ENCODE results near the gene RASAL1.

RASAL1 gene, protein sequence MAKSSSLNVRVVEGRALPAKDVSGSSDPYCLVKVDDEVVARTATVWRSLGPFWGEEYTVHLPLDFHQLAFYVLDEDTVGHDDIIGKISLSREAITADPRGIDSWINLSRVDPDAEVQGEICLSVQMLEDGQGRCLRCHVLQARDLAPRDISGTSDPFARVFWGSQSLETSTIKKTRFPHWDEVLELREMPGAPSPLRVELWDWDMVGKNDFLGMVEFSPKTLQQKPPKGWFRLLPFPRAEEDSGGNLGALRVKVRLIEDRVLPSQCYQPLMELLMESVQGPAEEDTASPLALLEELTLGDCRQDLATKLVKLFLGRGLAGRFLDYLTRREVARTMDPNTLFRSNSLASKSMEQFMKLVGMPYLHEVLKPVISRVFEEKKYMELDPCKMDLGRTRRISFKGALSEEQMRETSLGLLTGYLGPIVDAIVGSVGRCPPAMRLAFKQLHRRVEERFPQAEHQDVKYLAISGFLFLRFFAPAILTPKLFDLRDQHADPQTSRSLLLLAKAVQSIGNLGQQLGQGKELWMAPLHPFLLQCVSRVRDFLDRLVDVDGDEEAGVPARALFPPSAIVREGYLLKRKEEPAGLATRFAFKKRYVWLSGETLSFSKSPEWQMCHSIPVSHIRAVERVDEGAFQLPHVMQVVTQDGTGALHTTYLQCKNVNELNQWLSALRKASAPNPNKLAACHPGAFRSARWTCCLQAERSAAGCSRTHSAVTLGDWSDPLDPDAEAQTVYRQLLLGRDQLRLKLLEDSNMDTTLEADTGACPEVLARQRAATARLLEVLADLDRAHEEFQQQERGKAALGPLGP

DNA sequence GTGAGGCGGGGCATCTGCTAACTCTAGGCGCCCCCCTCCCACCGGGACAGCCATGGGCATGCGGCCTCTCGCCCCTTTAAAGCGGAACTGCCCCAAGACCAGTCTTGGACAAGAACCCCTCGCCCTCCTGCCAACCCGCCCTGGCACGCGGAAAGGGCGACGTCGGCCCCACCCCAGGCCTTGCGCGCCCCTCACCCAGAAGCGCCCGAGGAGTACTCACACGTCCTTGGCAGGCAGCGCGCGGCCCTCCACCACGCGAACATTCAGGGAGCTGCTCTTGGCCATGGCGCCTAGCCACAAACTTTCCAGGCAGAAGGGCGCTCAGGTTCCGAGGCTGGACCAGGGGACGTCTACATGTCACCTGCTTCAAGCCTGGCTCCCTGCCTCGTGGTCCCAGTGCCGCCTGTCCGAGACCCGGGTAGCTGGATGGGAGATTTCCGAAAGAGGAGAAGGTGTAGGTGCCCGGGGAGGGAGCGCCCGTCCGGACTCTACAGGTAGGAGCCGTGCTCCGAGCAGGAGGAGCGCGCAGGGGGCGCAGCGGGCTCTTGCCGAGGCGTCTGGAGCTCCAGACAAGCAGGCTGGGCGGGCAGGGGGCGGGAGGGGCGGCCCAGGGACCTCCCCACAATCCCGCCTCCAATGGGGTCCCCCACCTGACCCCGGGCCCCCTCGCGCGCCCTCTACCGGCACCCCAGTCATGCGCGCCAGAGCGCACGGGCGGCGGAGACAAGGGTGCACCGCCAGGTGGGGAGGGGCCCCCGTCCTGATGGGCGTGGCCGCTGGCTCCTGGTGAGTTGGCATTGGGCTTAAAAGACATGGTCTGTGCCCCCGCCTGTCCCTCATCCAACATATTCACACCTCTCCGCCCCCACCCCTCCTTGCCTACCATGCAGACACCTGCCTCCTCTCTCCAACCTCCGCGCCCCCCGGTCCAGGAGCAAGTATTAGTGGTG lies at the start of gene RASAL1:
TSS of gene RASAL1 (minus strand) at position 584 of the 950 bp plus-strand sequence. CDS start at position 285, 299 bp downstream.
- in situ Hi-C loops (cut with HindIII; ENCODE audit: low sequenced_read_pairs): loop anchor here (5.0 kb wide), 1 partner anchor 73 kb away; no protein-coding TSS in a partner anchor

DNA sequence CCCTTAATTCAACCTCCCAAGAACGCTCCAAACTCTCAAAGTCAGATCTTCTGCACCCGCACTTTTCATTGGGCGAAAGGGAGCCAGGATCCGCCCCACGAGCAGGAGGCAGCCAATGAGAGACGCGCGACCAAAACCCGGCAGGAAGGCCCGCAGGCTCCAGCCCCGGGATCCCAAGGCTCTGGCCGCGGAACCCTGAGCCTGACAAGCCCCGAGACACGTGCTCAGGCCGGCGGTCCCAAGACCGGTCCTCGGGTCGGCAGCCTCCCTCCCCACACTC lies 49.3 kb upstream of the RASAL1 start:
- in situ Hi-C loops (cut with HindIII; ENCODE audit: low sequenced_read_pairs): no loop called here

DNA sequence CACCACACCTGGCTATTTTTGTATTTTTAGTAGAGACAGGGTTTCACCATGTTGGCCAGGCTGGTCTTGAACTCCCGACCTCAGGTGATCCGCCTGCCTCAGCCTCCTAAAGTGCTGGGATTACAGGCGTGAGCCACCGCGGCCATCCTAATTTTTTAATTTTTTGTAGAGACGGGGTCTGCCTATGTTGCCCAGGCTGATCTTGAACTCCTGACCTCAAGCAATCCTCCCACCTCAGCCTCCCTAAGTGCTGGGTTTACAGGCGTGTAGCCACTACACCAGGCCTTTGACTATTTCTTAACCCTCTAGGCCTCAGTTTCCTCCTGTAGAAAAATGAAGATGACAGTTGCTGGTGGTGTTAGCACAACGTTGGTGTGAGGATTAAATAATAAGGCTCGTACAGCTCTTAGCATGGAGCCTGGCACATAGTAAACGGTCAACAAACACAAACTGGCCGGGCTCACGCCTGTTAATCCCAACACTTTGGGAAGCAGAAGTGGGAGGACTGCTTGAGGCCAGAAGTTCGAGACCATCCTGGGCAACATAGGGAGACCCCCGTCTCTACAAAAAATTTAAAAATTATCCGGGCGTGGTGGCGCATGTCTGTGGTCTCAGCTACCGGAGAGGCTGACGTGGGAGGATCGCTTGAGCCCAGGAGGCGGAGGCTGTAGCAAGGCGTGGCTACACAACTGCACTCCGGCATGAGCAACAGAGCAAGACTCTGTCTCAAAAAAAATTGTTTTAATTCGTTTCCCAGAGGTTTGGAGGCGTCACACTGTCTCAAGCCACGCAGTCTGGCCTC lies 48.7 kb upstream of the RASAL1 start:
- in situ Hi-C loops (cut with HindIII; ENCODE audit: low sequenced_read_pairs): no loop called here

DNA sequence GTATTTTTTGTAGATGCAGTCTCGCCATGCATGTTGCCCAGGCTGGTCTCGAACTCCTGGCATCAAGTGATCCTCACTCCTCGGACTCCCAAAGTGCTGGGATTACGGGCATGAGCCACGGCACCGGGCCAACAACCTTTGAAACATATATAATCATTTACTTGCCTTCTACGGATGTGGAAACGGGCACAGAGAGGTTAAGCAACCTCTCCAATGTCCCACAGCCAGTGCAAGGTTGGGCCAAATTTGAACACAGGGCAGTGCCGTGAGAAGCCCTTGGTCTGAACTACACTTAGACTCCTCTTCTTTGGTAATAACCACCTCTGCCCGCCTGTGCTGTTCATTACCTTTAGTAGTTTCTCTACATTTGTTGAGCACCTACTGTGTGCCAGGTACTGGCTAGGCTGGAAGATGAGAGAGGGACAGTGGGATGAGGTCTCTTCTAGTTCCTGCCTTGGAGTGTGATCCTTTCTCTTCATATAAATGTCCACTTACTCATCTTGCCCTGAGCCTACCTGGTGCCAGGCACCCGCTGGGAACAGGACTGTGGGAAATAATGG lies 47.5 kb upstream of the RASAL1 start:
- in situ Hi-C loops (cut with HindIII; ENCODE audit: low sequenced_read_pairs): no loop called here

DNA sequence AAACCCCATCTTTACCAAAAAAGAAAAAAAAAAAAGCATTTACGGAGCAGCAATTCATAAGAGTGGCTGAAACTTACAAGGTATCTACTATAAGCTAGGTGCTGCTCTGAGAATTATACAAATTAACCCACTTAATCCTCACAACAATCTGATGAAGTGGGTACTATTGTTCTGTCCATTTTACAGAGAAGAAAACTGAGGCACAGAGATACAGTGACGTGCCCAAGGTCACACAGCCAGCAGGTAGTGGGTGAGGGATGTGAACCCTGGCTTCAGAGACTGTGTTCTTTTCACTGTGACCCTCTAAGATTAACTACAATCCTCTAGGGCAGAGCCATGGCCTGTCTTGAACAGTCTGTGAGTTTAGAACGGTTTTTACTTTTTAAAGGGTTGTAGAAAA lies 46.4 kb upstream of the RASAL1 start:
- in situ Hi-C loops (cut with HindIII; ENCODE audit: low sequenced_read_pairs): no loop called here

DNA sequence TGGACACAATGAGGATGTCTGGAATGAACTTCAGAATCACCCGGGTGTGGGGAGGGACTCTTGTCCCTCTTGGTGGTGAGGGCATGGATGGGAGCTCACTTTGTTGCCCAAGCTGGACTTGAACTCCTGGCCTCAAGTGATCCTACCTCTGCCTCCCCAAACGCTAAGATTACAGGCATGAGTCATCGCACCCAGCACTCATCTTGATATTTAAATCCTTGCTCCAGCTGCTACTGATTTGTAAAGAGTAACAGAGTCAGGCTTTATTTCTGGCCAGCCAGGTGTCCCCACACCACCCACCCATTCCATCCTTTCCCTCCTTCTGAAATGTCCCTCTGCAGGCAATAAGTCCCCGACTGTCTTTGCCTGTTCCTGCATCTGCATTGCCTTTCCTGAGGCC lies 44.8 kb upstream of the RASAL1 start:
- in situ Hi-C loops (cut with HindIII; ENCODE audit: low sequenced_read_pairs): no loop called here

DNA sequence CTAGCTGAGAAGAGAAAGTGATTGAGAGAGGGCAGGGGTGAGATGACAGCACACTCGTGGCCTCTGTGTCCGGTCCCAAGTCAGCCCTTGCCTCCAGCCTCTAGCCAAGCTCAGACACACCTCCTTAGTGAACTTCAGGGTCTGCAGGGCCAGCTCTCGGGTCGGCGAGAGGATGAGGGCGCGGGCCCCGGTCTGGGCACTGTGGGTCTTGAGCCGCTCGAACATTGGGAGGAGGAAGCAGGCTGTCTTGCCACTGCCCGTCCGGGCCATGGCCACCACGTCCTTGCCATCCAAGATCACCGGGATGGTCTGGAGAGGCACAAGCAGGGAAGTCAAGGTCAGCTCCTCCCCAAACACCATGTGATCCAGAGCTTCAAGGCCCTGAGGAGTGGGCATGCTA lies 43.5 kb upstream of the RASAL1 start:
- in situ Hi-C loops (cut with HindIII; ENCODE audit: low sequenced_read_pairs): no loop called here

DNA sequence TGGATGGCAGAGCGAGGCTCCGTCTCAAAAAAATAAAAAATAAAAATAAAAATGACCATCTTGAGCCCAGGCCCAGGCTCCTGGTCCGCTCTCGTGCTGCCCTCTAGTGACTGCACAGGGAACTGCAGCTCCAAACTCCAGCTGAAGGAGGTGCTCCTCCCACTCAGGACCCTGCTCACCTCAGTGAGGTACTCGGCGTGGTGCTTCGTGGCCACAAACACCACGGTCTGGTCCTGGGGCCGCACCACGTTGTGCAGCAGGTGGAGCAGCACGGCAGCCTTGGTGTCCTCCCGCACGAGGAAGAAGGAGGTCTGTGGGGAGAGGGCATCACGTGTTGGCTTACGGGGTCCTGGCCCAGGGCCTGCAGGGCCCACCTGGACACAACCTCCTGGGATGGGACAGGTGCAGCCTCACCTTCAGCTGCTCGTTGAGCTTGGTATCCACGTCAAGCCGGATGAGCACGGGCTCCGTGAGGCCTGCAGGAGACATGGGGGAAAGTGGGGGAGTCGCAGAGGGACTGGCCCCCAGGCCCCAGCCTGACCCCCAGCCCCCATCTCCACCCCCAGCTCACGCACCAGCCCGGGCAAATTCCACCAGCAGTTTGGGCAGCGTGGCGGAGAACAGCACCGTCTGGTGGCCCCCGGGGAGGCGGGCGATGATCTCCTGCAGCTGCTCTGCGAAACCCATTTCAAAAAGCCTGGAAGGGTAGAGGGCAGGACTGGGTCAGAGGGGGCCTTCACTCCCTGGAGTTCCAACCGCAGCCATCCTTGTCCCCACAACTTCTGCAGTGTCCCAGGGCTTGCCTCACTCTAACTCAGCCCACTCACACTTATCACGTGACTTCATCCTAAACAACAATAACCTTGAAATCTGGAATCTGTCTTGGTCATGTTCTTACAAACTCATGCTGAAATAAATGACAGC lies 39.2 kb upstream of the RASAL1 start:
- in situ Hi-C loops (cut with HindIII; ENCODE audit: low sequenced_read_pairs): no loop called here

DNA sequence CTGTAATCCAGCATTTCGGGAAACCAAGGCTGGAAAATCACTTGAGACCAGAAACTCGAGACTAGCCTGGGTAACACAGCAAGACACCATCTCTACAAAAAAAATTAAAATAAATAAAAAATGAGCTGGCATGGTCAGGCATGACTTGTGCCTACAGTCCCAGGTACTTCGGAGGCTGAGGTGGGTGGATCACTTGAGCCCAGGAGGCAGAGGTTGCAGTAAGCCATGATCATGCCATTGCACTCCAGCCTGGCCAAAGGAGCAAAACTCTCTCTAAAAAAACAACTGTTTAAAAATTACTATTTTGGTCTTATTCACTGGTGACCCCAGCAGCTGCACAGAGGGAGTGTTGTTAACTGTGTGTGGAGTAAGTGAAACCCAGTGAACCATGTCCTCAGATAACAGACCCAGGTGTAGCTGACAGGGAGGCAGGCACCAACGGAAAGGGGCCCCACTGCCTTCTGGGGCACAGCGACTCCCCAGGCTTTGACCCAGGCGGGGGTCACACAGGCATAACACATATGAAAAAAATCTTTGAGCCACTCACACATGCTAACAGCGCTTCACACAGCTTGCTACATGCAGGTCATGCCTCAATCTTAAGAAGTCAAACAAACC lies 37.6 kb upstream of the RASAL1 start:
- in situ Hi-C loops (cut with HindIII; ENCODE audit: low sequenced_read_pairs): no loop called here

DNA sequence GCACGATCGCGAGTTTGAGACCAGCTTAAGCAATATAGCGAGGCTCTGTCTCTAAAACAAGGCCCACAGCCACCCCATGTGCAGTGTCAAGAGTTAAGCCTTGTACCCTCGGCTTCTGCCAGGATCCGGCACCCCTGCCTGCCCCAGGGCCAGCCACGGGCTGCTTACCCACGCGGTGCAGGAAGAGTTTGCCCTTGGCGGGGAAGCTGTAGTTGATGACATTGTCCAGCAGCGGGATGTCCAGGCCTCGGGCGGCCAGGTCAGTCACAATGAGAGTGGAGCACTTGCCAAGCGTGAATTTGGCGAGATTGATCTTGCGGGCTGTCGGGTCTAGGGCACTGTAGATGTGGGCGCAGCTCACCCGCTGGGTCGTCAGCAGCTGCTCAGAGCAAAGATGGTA lies 36.6 kb upstream of the RASAL1 start:
- in situ Hi-C loops (cut with HindIII; ENCODE audit: low sequenced_read_pairs): no loop called here

DNA sequence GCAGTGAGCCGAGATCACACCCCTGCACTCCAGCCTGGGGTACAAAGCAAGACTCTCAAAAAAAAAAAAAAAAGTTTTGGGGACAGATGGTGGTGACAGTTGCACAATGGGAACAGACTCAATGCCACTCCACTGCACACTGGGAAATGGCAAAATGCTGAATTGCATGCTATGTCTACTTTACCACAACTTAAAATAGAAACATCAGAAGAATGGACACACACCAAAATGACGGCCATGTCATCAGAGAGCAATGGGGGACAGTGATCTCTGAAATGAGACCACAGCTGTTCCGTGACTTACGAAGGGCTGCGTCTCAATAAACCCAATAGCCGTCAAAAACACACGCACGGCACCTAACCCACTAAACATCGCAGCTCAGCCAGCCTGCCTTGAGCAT lies 36.0 kb upstream of the RASAL1 start:
- in situ Hi-C loops (cut with HindIII; ENCODE audit: low sequenced_read_pairs): no loop called here

DNA sequence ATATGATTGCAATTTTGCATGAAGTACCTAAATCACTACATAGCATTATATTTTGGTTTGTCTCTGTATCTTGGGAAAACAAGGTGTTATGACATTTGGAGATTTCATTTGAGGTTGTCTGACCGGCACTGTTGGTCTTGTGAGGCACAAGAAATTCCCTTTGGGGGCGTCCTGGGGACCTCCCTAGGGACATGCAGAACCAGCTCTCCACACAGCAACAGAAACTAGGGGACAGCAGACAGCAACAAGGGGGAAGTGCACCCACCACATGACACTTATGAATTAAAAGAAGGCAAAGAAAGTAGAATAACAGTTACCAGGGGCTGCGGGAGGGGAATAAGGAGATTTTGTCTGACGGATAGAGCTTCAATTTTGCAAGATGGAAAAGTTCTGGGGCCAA lies 35.4 kb upstream of the RASAL1 start:
- in situ Hi-C loops (cut with HindIII; ENCODE audit: low sequenced_read_pairs): no loop called here

DNA sequence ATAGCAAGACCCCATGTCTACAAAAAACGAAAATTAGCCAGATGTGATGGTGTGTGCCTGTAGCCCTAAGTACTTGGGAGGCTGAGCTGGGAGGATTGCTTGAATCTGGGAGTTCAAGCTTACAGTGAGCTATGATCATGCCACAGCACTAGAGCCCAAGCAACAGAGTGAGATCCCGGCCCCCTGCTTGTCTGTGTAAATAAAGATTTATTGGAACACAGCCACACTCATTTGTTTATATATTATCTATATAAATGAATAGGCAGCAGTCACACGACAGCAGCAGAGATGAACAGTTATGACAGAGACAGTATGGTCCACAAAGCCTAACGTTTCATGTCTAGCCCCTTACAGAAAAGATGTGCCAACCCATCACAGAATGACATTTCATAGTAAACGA lies 34.9 kb upstream of the RASAL1 start:
- in situ Hi-C loops (cut with HindIII; ENCODE audit: low sequenced_read_pairs): no loop called here

DNA sequence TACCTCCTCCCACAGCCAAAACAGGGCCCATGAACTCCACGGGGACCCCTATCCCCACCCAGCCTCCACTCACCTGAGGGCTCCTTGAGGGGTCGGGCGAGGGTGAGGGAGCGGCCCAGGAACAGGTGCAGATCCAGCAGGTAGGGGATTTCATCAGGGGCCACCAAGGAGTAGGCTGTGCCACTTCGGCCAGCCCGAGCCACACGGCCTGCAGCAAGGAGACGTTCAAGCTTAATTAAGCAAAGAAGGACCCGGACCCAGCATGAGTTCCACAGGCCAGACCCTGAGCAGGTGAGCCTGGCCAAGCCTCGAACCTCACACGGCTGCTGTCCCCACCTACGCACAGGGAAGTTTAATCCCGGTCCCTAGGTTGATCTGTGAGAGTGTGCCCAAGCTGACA lies 34.1 kb upstream of the RASAL1 start:
- in situ Hi-C loops (cut with HindIII; ENCODE audit: low sequenced_read_pairs): no loop called here

DNA sequence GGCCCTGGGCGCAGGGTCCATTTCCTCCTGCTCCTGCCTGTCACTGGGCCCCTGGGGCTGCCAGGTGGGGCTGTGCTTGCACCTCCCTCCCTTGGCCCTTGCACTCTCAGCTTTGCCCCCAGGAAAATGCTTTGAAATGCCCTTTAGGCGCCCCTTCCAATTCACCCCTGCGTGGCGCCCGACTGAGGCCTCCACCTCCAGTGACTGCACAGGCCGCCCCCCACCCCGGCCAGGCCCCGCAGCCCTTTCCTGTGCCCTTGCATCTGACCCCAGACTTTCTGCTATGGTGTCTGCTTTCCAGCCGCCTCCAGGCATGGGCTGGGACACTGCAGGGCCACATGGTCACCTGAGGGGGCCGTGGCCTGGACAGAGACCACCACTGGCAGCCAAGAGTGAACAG lies 32.3 kb upstream of the RASAL1 start:
- in situ Hi-C loops (cut with HindIII; ENCODE audit: low sequenced_read_pairs): no loop called here

DNA sequence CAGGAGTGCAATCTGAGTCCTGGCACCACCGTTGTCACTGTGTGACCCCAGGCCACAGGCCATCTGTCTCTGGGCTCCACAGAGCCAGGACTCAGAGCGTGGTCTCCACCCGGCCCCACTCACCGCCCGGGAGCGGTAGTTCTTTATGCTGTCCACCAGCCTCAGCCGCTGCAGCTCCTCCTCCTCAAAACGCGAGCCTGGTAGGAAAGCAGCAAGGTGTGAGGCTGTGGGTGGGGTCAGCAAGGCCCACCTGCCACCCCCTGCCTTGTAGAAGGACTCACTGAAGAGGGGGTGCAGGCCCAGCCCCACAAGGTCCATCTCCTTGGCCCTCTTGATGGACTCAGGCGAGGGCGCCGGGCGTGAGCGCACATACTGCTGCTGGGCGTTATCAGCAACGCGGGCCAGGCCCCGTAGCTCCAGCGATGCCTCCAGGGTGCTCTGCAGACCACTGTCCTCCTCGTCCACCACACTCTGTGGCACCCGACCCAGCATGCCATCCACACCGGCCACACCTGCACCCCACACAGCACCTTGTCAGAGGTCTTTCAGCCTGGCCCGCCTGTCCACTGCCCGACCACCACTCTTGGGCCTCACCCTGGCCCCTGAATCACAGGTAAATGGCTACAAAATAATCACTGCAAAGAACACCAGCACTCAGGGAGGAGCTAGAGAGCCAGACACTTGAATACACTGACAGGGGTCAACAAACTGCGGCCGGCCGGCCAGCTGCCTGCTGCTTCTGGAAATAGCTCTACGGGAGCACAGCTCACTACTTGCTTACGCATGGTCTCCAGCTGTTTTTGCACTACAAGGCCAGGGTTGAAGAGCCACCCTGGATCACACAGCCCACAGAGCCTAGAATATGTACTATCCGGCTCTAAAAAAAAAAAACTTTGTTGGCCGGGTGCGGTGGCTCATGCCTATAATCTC lies 30.2 kb upstream of the RASAL1 start:
- in situ Hi-C loops (cut with HindIII; ENCODE audit: low sequenced_read_pairs): no loop called here

DNA sequence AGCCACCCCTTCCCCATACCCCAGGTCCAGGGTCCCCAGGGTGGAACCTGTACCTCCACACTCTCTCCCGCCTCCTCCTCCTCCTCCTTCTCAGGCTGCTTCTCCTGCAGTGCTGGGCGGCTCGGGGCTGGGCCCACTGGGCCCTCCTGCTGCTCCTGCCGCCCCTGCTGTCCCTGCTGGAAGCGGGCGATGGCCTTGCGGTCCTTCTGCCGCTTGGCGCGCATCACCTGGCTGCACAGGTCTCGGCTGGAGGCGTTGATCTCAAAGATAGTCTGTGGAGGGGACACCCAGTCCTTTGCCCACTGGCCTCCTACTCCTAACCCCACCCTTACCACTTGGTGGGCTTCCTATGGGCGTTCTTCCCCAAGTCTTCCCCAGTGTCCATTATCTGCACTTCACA lies 28.5 kb upstream of the RASAL1 start:
- in situ Hi-C loops (cut with HindIII; ENCODE audit: low sequenced_read_pairs): loop anchor here (5.0 kb wide), 1 partner anchor 102 kb away; no protein-coding TSS in a partner anchor

DNA sequence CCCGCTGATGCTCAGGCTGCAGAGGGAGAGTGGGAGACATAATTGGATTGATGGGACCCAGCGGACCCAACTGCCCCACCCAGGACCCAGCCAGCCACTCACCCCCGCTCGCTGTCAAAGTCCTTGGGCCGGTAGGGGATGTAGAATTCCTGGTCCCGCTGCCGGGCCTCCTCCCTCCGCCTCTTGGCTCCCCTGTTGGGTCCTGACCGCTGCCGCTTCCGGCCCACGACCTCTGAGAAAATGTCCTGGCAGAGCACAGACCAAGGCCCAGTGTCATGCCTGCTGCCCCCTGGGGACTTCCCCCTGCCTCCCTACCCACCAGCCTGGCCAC lies 27.4 kb upstream of the RASAL1 start:
- in situ Hi-C loops (cut with HindIII; ENCODE audit: low sequenced_read_pairs): loop anchor here (5.0 kb wide), 1 partner anchor 101 kb away; no protein-coding TSS in a partner anchor

All from endothelial cell of hepatic sinusoid (primary cell).